Measurements from ENCODE around the gene GPBP1L1. TPM values are rescaled to one million over a fixed set of nuclear protein-coding genes. Genes with fewer than 3 reads are reported as not detected.
A peak's percentile ranks its signal among the peaks of the same experiment; 100 is the strongest.

Gene GPBP1L1
- total and polyA plus RNA-seq, 2 of the 13 experiments (the other 11 are each of a cell fraction or from before 2014, with no cell fraction given): 45.9 to 86.1 TPM

- TF ChIP-seq ZNF550 (CRISPR knock-in tag; IDR thresholded peaks at IDR 0.05; ENCODE audit: borderline replicate concordance) (no peak), ZNF644 (CRISPR knock-in tag; IDR thresholded peaks at IDR 0.05; ENCODE audit: low read depth) (peak; percentile 65; the same call in 1 of the 2 replicates), ELF3 (CRISPR knock-in tag; IDR thresholded peaks at IDR 0.05) (peak; percentile 35; the same call in 1 of the 2 replicates), FLYWCH1 (CRISPR knock-in tag; IDR thresholded peaks at IDR 0.05) (no peak), RARA (CRISPR knock-in tag; IDR thresholded peaks at IDR 0.05) (peak; percentile 91), BHLHE40 (IDR thresholded peaks at IDR 0.05; ENCODE audit: low read length) (peak; percentile 51; the same call in 1 of the 2 replicates), ASH2L (IDR thresholded peaks at IDR 0.05; ENCODE audit: insufficient read length, low read depth, low read length) (peak; percentile 58), KDM3A (CRISPR knock-in tag; IDR thresholded peaks at IDR 0.05; ENCODE audit: low read depth) (no peak), FOXJ3 (CRISPR knock-in tag; IDR thresholded peaks at IDR 0.05; ENCODE audit: borderline replicate concordance) (peak; percentile 83; the same call in 1 of the 2 replicates), SOX6 (IDR thresholded peaks at IDR 0.05) (no peak), SOX6 (CRISPR knock-in tag; IDR thresholded peaks at IDR 0.05) (peak; percentile 87), SALL1 (CRISPR knock-in tag; IDR thresholded peaks at IDR 0.05) (peak; percentile 44; the same call in 1 of the 2 replicates), YEATS4 (CRISPR knock-in tag; IDR thresholded peaks at IDR 0.05; ENCODE audit: borderline replicate concordance) (peak; percentile 56; the same call in 1 of the 2 replicates), HES4 (CRISPR knock-in tag; IDR thresholded peaks at IDR 0.05; ENCODE audit: borderline replicate concordance) (no peak), HMG20A (CRISPR knock-in tag; IDR thresholded peaks at IDR 0.05; ENCODE audit: borderline replicate concordance) (peak; percentile 69; the same call in 1 of the 2 replicates), ZNF7 (CRISPR knock-in tag; IDR thresholded peaks at IDR 0.05) (peak; percentile 41; the same call in 1 of the 2 replicates), ZNF614 (CRISPR knock-in tag; IDR thresholded peaks at IDR 0.05; ENCODE audit: borderline replicate concordance) (peak; percentile 42; the same call in 1 of the 2 replicates), SOX5 (CRISPR knock-in tag; IDR thresholded peaks at IDR 0.05; ENCODE audit: borderline replicate concordance) (peak; percentile 85), ZBTB37 (CRISPR knock-in tag; IDR thresholded peaks at IDR 0.05) (no peak), RERE (CRISPR knock-in tag; IDR thresholded peaks at IDR 0.05; ENCODE audit: low read depth) (peak; percentile 75), CEBPB (IDR thresholded peaks at IDR 0.05; ENCODE audit: borderline replicate concordance, low read depth, low read length) (no peak)
- TF ChIP-seq, protein P1, sequence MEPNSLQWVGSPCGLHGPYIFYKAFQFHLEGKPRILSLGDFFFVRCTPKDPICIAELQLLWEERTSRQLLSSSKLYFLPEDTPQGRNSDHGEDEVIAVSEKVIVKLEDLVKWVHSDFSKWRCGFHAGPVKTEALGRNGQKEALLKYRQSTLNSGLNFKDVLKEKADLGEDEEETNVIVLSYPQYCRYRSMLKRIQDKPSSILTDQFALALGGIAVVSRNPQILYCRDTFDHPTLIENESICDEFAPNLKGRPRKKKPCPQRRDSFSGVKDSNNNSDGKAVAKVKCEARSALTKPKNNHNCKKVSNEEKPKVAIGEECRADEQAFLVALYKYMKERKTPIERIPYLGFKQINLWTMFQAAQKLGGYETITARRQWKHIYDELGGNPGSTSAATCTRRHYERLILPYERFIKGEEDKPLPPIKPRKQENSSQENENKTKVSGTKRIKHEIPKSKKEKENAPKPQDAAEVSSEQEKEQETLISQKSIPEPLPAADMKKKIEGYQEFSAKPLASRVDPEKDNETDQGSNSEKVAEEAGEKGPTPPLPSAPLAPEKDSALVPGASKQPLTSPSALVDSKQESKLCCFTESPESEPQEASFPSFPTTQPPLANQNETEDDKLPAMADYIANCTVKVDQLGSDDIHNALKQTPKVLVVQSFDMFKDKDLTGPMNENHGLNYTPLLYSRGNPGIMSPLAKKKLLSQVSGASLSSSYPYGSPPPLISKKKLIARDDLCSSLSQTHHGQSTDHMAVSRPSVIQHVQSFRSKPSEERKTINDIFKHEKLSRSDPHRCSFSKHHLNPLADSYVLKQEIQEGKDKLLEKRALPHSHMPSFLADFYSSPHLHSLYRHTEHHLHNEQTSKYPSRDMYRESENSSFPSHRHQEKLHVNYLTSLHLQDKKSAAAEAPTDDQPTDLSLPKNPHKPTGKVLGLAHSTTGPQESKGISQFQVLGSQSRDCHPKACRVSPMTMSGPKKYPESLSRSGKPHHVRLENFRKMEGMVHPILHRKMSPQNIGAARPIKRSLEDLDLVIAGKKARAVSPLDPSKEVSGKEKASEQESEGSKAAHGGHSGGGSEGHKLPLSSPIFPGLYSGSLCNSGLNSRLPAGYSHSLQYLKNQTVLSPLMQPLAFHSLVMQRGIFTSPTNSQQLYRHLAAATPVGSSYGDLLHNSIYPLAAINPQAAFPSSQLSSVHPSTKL (CRISPR knock-in tag; IDR thresholded peaks at IDR 0.05): peak; percentile 91
Measured at GRCh38 chr1:45658171-45658570, 28.2 kb downstream of the GPBP1L1 start (continued).
